ENCODE data around the gene LIN9.

Gene LIN9

DNA sequence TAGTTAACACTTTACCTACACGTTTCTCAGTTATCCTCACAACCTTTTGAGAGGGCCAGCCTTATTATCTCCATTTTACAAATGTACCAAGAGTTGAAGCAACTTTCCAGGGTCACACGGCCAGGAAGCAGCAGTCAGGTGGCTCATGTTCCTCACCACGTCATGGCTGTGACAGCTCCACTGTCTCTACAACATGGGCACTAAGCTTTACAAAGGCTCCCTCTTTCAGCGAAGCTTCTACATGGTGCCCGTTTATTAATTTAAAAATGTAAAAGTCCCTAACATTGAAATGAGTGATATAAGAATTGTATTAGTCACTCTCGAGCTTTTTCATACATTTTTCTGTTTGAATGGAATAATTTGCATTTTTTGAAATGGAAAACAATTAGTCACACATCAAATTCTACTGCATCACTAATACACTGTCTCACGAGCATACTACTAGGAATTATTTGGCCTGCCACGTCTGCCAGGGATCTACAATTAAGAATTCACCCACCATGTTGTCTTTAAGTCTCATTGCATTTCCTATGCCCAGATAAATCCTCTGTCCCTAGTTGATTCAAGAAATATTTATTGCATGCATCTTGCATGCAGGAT, 28.4 kb upstream of the LIN9 start:
- in situ Hi-C loops (cut with MboI; ENCODE audit: low sequenced_read_pairs, unreplicated experiment): no loop called here
- TF ChIP-seq CTCF (IDR thresholded peaks at IDR 0.05; ENCODE audit: borderline replicate concordance, control extremely low read depth, extremely low read depth, insufficient read depth, missing control alignments): no peak
- no peak for DNase-seq (ENCODE audit: low spot score)

DNA sequence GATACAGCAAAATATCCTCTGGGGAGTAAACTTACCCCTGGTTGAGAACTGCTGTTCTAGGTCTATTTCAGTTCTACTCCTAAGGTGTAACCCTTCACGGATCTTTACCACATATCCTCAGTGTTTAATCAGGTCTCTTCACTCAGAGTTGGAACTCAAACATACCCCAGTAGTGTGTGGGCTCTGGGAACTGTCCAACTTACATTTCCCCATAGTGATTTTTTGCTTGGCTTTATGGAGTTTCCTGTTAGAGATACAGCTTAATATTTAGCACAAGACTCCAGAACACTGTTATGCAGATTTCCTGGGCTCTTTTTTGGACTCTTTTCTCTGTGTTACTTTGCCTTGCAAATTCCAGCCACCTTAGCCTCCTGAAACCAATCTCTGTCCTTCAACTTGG, 26.7 kb upstream of the LIN9 start:
- no peak for TF ChIP-seq CTCF (IDR thresholded peaks at IDR 0.05; ENCODE audit: borderline replicate concordance, control extremely low read depth, extremely low read depth, insufficient read depth, missing control alignments)
- in situ Hi-C loops (cut with MboI; ENCODE audit: low sequenced_read_pairs, unreplicated experiment): no loop called here
- DNase-seq (ENCODE audit: low spot score): no peak

DNA sequence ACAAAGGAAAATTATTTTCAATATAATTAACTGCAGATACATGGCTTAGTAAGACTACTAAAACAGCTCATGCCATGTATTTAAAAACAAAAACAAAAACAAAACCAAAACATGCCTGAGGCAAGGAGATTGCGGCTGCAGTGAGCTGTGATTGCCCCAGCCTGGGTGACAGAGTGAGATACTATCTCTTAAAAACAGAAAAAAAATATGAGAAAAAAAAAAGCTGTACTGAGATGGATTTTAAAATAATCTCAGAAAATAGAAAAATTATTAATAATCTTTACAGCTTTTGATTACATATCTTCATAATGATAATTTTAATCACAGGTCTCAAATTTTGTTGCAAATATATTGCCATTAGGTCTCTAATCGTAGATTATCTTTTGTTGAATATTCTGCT, 24.0 kb upstream of the LIN9 start:
- in situ Hi-C loops (cut with MboI; ENCODE audit: low sequenced_read_pairs, unreplicated experiment): no loop called here
- TF ChIP-seq CTCF (IDR thresholded peaks at IDR 0.05; ENCODE audit: borderline replicate concordance, control extremely low read depth, extremely low read depth, insufficient read depth, missing control alignments): no peak
- no peak for DNase-seq (ENCODE audit: low spot score)

DNA sequence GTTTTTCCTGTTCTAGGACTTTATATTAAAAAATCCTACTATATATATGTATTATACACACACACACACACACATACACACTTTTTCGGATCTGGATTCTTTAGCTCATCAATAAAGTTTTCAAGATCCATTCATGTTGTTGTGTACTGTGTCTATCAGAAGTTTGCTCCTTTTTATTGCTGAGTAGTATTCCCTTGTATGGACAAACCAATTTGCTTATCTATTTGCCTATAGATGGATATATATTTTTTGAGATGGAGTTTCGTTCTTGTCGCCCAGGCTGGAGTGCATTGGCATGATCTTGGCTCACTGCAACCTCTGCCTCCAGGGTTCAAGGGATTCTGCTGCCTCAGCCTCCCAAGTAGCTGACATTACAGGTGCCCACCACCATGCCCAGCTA, 20.3 kb upstream of the LIN9 start:
- no peak for TF ChIP-seq CTCF (IDR thresholded peaks at IDR 0.05; ENCODE audit: borderline replicate concordance, control extremely low read depth, extremely low read depth, insufficient read depth, missing control alignments)
- in situ Hi-C loops (cut with MboI; ENCODE audit: low sequenced_read_pairs, unreplicated experiment): no loop called here
- no peak for DNase-seq (ENCODE audit: low spot score)

DNA sequence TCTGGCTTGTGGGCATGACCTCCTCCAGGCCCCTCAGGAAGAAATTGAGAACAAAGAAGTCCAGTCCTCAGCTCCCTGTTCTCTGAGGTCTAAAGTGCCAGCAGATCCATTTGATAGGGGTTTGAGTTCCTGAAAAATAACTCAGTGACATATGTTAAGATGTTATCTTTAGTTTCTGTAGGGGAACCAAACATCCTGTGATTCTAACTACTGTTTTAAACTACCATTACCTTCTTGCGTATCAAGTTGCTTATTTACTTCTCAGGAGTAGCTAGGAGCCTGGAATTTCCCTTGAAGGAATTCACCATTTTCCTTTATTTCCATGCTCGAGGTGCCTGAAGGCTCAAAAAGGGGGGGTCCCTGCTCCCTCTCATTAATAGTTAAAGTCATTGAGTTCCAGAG, 18.8 kb upstream of the LIN9 start:
- in situ Hi-C loops (cut with MboI; ENCODE audit: low sequenced_read_pairs, unreplicated experiment): no loop called here
- no peak for DNase-seq (ENCODE audit: low spot score)
- no peak for TF ChIP-seq CTCF (IDR thresholded peaks at IDR 0.05; ENCODE audit: borderline replicate concordance, control extremely low read depth, extremely low read depth, insufficient read depth, missing control alignments)

DNA sequence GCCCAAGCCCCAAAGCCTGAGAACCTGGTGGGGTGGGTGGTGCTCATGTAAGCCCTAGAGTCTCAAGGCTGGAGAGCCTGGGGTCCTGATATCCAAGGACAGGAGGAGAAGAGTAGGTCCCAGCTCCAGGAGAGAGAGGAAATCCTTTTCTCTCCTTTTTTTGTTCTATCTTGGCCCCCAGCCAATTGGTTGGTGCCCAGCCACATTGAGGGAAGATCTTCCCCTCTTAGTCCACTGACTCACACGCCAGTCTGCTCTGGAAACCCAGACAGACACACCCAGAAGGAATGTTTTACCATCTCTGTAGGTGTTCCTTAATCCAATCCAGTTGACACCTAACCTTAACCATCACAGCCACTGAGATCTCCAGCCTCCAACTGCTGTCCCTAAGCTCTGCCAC, 16.2 kb upstream of the LIN9 start:
- TF ChIP-seq CTCF (IDR thresholded peaks at IDR 0.05; ENCODE audit: borderline replicate concordance, control extremely low read depth, extremely low read depth, insufficient read depth, missing control alignments): no peak
- no peak for DNase-seq (ENCODE audit: low spot score)
- in situ Hi-C loops (cut with MboI; ENCODE audit: low sequenced_read_pairs, unreplicated experiment): no loop called here

DNA sequence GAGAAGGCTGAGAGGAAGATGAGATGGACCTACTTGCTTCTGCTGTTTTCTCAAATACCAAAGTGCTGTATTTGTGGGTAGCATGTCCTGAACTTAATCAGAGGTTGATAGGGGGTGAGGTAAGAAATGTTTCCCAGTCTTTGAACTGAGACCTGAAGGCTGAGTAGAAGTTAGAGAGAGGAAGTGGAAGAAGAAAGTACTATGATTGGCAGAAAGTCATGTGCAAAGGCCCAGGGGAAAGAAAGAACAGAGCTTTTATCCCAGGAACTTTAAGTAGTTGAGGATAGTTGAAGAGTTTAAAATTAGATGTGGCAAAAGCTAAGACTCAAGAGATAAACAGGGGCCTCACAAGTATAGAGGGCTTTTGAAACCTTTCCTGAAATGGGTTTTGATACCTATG, 15.5 kb upstream of the LIN9 start:
- DNase-seq (ENCODE audit: low spot score): no peak
- in situ Hi-C loops (cut with MboI; ENCODE audit: low sequenced_read_pairs, unreplicated experiment): no loop called here
- no peak for TF ChIP-seq CTCF (IDR thresholded peaks at IDR 0.05; ENCODE audit: borderline replicate concordance, control extremely low read depth, extremely low read depth, insufficient read depth, missing control alignments)

Measured in GM13976 (cell line).